Measurements from ENCODE around the gene TADA2A.
"Not testable (repeated sequence)": the region's sequence is repeated elsewhere in the genome, so short reads cannot be mapped to it uniquely, and the experiment has no call there.

The TADA2A gene

GRCh38 chr17:37399265-37399803 is 7.4 kb upstream of the TADA2A start:
- TF ChIP-seq EZH2phosphoT487 (IDR thresholded peaks at IDR 0.05; ENCODE audit: low read depth) (no peak), CTCF (IDR thresholded peaks at IDR 0.05; ENCODE audit: low read depth, low read length) (no peak)
- Histone ChIP-seq H4K20me1 (ENCODE audit: insufficient read depth, low read length) (no peaks in the 10 kb centered on the region), H3K27me3 (ENCODE audit: low read depth, low read length) (no peaks in the 10 kb centered on the region), H3K4me3 (ENCODE audit: low read length) (no peak overlapping the region), H3K9me3 (ENCODE audit: insufficient read depth, low read length) (no peaks in the 10 kb centered on the region), H2AFZ (ENCODE audit: low read depth, low read length) (no peak overlapping the region), H3K36me3 (replicated peaks; ENCODE audit: low read depth, low read length) (no peaks in the 10 kb centered on the region), H3K4me1 (ENCODE audit: low read length) (peaks cover 10% of the 10 kb centered on the region), H3K27ac (ENCODE audit: low read length) (no peak overlapping the region), H3K9ac (ENCODE audit: low read length) (no peak overlapping the region), H3K79me2 (ENCODE audit: low read length) (no peaks in the 10 kb centered on the region), H3K4me2 (ENCODE audit: low read length) (no peak overlapping the region)

DNA sequence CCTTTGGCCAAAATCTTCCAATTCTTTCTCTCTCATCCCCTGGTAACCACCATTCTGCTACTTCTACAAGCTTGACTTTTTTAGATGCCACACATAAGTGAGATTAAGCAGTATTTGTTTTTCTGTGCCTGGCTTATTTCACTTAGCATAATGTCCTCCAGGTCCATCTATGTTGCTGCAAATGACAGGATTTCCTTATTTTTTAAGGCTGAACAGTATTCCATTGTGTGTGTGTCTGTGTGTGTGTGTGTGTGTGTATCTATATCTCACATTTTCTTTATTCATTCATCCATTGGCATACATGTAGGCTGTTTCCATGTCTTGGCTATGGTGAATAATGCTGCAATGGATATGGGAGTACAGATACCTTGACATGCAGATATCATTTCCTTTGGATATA is 6.2 kb upstream of the TADA2A start:
- TF ChIP-seq CTCF (IDR thresholded peaks at IDR 0.05; ENCODE audit: low read depth, low read length) (no peak), EZH2phosphoT487 (IDR thresholded peaks at IDR 0.05; ENCODE audit: low read depth) (no peak)
- peaks cover 8% of the 10 kb centered on the region; the same call in 1 of the 2 replicates for H3K79me2 ChIP-seq (ENCODE audit: low read length)

DNA sequence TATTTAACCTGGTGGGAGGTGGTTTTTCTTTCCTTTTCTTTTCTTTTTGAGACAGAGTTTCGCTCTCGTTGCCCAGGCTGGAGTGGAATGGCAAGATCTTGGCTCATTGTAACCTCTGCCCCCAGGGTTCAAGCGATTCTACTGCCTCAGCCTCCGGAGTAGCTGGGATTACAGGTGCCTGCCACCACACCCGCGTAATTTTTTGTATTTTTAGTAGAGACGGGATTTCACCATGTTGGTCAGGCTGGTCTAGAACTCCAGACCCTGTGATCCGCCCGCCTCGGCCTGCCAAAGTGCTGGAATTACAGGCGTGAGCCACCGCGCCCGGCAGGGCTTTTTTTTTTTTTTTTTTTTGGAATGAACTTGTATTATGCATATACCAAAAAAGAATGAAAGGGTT is 1.2 kb upstream of the TADA2A start:
- H2AFZ ChIP-seq (ENCODE audit: low read depth, low read length); H4K20me1 ChIP-seq (ENCODE audit: insufficient read depth, low read length); H3K27me3 ChIP-seq (ENCODE audit: low read depth, low read length); H3K9me3 ChIP-seq (ENCODE audit: insufficient read depth, low read length); H3K36me3 ChIP-seq (replicated peaks; ENCODE audit: low read depth, low read length); H3K27ac ChIP-seq (ENCODE audit: low read length): not testable (repeated sequence)
- Histone ChIP-seq H3K4me1 (ENCODE audit: low read length) (peaks cover 22% of the 10 kb centered on the region), H3K4me2 (ENCODE audit: low read length) (peak overlapping the region; percentile 86), H3K4me3 (ENCODE audit: low read length) (peak overlapping the region; percentile 97), H3K79me2 (ENCODE audit: low read length) (peaks cover 48% of the 10 kb centered on the region), H3K9ac (ENCODE audit: low read length) (peak overlapping the region; percentile 98)

More for the DNA sequence above, 6.2 kb upstream of the TADA2A start:
- Histone ChIP-seq H3K9ac (ENCODE audit: low read length) (no peak overlapping the region), H3K4me2 (ENCODE audit: low read length) (no peak overlapping the region), H3K36me3 (replicated peaks; ENCODE audit: low read depth, low read length) (peaks cover 7% of the 10 kb centered on the region), H4K20me1 (ENCODE audit: insufficient read depth, low read length) (no peaks in the 10 kb centered on the region), H3K4me1 (ENCODE audit: low read length) (peaks cover 14% of the 10 kb centered on the region), H2AFZ (ENCODE audit: low read depth, low read length) (no peak overlapping the region), H3K9me3 (ENCODE audit: insufficient read depth, low read length) (no peaks in the 10 kb centered on the region), H3K27ac (ENCODE audit: low read length) (no peak overlapping the region), H3K4me3 (ENCODE audit: low read length) (no peak overlapping the region), H3K27me3 (ENCODE audit: low read depth, low read length) (no peaks in the 10 kb centered on the region)

DNA sequence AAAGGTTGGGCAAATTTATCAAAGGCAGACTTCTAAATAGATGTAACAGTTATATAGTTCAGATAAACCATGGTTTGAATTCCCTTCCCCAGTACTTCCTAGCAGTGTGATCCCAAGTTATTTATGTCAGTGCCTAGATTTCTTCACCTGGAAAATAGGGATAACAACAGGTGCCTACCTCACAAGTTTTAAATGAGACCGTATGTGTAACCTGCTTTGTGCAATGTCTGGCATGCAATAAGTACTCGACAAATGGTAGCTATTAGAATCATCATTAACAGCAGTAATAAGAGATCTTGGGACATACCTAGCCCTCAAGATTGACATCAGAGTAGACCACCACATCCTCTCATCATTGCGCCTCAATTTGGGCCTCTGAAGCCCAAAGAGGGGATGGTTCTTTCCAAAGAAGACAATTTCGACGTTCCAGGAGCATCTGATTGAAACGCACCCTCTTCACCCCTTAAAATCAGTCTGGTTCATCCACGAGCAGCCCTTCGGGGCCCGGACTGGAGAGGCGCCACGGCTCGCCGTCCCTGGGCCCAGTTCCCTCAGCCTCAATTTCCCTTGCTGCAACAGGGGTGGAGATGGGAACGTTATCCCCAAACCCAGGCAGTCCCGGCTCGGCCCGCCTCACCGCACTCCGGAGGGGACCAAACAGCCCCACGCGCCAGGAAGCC is 591 bp upstream of the TADA2A start:
- Histone ChIP-seq H3K4me2 (ENCODE audit: low read length) (peak overlapping the region; percentile 86), H3K27ac (ENCODE audit: low read length) (peak overlapping the region; percentile 67), H3K27me3 (ENCODE audit: low read depth, low read length) (no peaks in the 10 kb centered on the region), H3K9me3 (ENCODE audit: insufficient read depth, low read length) (no peaks in the 10 kb centered on the region), H3K9ac (ENCODE audit: low read length) (peak overlapping the region; percentile 98), H3K4me1 (ENCODE audit: low read length) (peaks cover 22% of the 10 kb centered on the region), H3K4me3 (ENCODE audit: low read length) (peak overlapping the region; percentile 97), H2AFZ (ENCODE audit: low read depth, low read length) (peak overlapping the region; percentile 93), H4K20me1 (ENCODE audit: insufficient read depth, low read length) (no peaks in the 10 kb centered on the region), H3K36me3 (replicated peaks; ENCODE audit: low read depth, low read length) (peaks cover 9% of the 10 kb centered on the region), H3K79me2 (ENCODE audit: low read length) (peaks cover 48% of the 10 kb centered on the region)
- TF ChIP-seq EZH2phosphoT487 (IDR thresholded peaks at IDR 0.05; ENCODE audit: low read depth) (no peak), CTCF (IDR thresholded peaks at IDR 0.05; ENCODE audit: low read depth, low read length) (no peak)

DNA sequence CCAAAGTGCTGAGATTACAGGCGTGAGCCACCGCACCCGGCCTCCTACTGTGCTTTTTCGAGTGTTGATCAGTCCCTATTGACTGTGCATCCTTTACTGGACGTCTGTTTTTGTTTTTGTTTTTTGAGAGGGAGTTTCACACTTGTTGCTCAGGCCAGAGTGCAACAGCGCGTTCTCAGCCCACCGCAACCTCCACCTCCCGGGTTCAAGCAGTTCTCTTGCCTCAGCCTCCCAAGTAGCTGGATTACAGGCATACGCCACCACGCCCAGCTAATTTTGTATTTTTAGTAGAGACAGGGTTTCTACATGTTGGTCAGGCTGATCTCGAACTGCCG is 1.4 kb downstream of the TADA2A start:
- not testable (repeated sequence) for H3K27ac ChIP-seq (ENCODE audit: low read length); H3K9ac ChIP-seq (ENCODE audit: low read length); H3K27me3 ChIP-seq (ENCODE audit: low read depth, low read length); H4K20me1 ChIP-seq (ENCODE audit: insufficient read depth, low read length); H3K9me3 ChIP-seq (ENCODE audit: insufficient read depth, low read length); H2AFZ ChIP-seq (ENCODE audit: low read depth, low read length)
- Histone ChIP-seq H3K4me1 (ENCODE audit: low read length) (peaks cover 19% of the 10 kb centered on the region), H3K79me2 (ENCODE audit: low read length) (peaks cover 48% of the 10 kb centered on the region), H3K36me3 (replicated peaks; ENCODE audit: low read depth, low read length) (peaks cover 13% of the 10 kb centered on the region), H3K4me2 (ENCODE audit: low read length) (peak overlapping the region; percentile 80), H3K4me3 (ENCODE audit: low read length) (peak overlapping the region; percentile 85; the same call in 1 of the 2 replicates)
